Measurements from ENCODE around the gene ZNF716.
"Not testable (repeated sequence)": the region's sequence is repeated elsewhere in the genome, so short reads cannot be mapped to it uniquely, and the experiment has no call there.

DNA sequence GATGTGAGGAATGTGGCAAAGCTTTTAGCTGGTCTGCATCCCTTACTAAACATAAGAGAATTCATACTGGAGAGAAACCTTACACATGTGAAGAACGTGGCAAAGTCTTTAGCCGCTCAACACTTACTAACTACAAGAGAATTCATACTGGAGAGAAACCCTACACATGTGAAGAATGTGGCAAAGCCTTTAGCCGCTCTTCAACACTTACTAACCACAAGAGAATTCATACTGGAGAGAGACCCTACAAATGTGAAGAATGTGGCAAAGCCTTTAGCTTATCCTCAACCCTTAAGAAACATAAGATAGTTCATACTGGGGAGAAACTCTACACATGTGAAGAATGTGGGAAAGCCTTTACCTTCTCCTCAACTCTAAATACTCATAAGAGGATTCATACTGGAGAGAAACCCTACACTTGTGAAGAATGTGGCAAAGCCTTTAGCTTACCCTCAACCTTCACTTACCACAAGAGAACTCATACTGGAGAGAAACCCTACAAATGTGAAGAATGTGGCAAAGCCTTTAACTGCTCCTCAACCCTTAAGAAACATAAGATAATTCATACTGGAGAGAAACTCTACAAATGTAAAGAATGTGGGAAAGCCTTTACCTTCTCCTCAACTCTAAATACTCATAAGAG is 19.3 kb downstream of the ZNF716 start:
- not testable (repeated sequence) for TF ChIP-seq POLR2A, CTCF (IDR thresholded peaks at IDR 0.05)

Data from heart left ventricle (tissue), 13 donors.